ENCODE data around the gene LIPH.

The LIPH gene

GRCh38 chr3:185539934-185540333 lies 12.5 kb downstream of the LIPH start:
- DNase-seq (ENCODE audit: low spot score): no peak

- peak; percentile 69 for DNase-seq (ENCODE audit: low spot score)
Measured at GRCh38 chr3:185537369-185537970, 14.9 kb downstream of the LIPH start.

- no peak for DNase-seq (ENCODE audit: low spot score)
Measured at GRCh38 chr3:185534511-185534910, 17.9 kb downstream of the LIPH start.

- DNase-seq (ENCODE audit: low spot score): no peak
Measured at GRCh38 chr3:185532901-185533300, 19.5 kb downstream of the LIPH start.

- no peak for DNase-seq (ENCODE audit: low spot score)
Measured at GRCh38 chr3:185530856-185531255, 21.5 kb downstream of the LIPH start.

GRCh38 chr3:185528532-185528931 lies 23.9 kb downstream of the LIPH start:
- no peak for DNase-seq (ENCODE audit: low spot score)

- DNase-seq (ENCODE audit: low spot score): no peak
Measured at GRCh38 chr3:185527364-185527763, 25.0 kb downstream of the LIPH start.

- no peak for DNase-seq (ENCODE audit: low spot score)
Measured at GRCh38 chr3:185526349-185526951, 25.9 kb downstream of the LIPH start.

GRCh38 chr3:185521349-185522138 lies 30.8 kb downstream of the LIPH start:
- DNase-seq (ENCODE audit: low spot score): no peak

GRCh38 chr3:185519021-185519420 lies 33.4 kb downstream of the LIPH start:
- no peak for DNase-seq (ENCODE audit: low spot score)

GRCh38 chr3:185517387-185518130 lies 34.8 kb downstream of the LIPH start:
- DNase-seq (ENCODE audit: low spot score): no peak

- DNase-seq (ENCODE audit: low spot score): no peak
Measured at GRCh38 chr3:185511711-185512110, 40.7 kb downstream of the LIPH start.

- DNase-seq (ENCODE audit: low spot score): no peak
Measured at GRCh38 chr3:185508335-185508991, 43.9 kb downstream of the LIPH start.

GRCh38 chr3:185507883-185508282 lies 44.5 kb downstream of the LIPH start:
- DNase-seq (ENCODE audit: low spot score): no peak

- no peak for DNase-seq (ENCODE audit: low spot score)
Measured at GRCh38 chr3:185504636-185505035, 47.8 kb downstream of the LIPH start.

GRCh38 chr3:185503521-185503920 lies 48.9 kb downstream of the LIPH start:
- no peak for DNase-seq (ENCODE audit: low spot score)

GRCh38 chr3:185502987-185503386 lies 49.4 kb downstream of the LIPH start:
- no peak for DNase-seq (ENCODE audit: low spot score)

GRCh38 chr3:185498503-185499396 lies 53.6 kb downstream of the LIPH start, which contains the start of gene TMEM41A:
TSS of gene TMEM41A (minus strand) at chr3:185499035. CDS start at chr3:185498961, 74 bp downstream.
- peak; percentile 99 for DNase-seq (ENCODE audit: low spot score)

- DNase-seq (ENCODE audit: low spot score): no peak
Measured at GRCh38 chr3:185490241-185490640, 62.1 kb downstream of the LIPH start.

- DNase-seq (ENCODE audit: low spot score): no peak
Measured at GRCh38 chr3:185489462-185489861, 62.9 kb downstream of the LIPH start.

- DNase-seq (ENCODE audit: low spot score): no peak
Measured at GRCh38 chr3:185488465-185488864, 63.9 kb downstream of the LIPH start.

Measured in AG20443 (cell line).